Mammary epithelial cell (primary cell): ENCODE results near the gene ANKRD13B.

Experiments
- CTCF ChIP-seq, 2 donors: IDR thresholded peaks in 1 of 2; conservative IDR thresholded peaks in 1 of 2; 2 replicates each; pipeline ENCODE4 v1.5.1; 2011 to 2012; ENCODE audit warnings: inconsistent platforms in 2 of 2, low read length in 2 of 2, mild to moderate bottlenecking in 2 of 2, control low read depth in 1 of 2, low read depth in 1 of 2; ENCODE audit not compliant: insufficient read depth in 1 of 2; ENCODE audit errors: extremely low read depth in 1 of 2
- EZH2 ChIP-seq: IDR thresholded peaks from 2 replicates; pipeline ENCODE4 v1.6.1; 2012; ENCODE audit warnings: low read length, inconsistent platforms, borderline replicate concordance

DNA sequence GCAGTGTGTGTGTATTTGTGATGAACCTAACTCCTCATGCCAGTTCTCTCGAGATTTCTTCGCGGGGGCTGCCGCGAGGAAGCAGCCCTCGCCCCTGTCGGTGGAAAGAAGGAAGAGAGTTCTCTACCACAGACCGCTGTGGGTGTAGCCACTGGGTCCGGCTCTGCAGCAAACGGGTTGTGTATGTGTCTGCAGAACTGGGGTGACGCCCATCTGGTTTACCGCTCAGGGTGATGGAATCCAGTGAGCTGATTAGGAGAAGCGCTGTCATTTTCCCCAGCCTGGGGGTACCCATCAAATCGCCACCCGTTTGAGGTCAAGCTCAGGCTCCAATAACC lies 22.1 kb downstream of the ANKRD13B start:
- peak in 1 of 2 donors; percentile 4 for TF ChIP-seq CTCF (conservative IDR thresholded peaks at IDR 0.05 in 1 of 2, IDR thresholded peaks at IDR 0.05 in 1 of 2; ENCODE audit: extremely low read depth in 1 of 2, insufficient read depth in 1 of 2, low read depth in 1 of 2, low read length in 2 of 2)
- no peak for TF ChIP-seq EZH2
